GM21390 (cell line): ENCODE measurements around the gene STH.

Experiments used
- ATAC-seq: cut with Tn5 transposase; IDR thresholded peaks from one replicate; pipeline ENCODE4 v1.9.1; 2021; ENCODE audit not compliant: unreplicated experiment

The STH gene

GRCh38 chr17:46025510-46026165 is 26.6 kb downstream of the STH start:
- ATAC-seq, result no peak

GRCh38 chr17:46026166-46027047 is 27.4 kb downstream of the STH start:
- ATAC-seq, result no peak

- ATAC-seq, result no peak
Measured at GRCh38 chr17:46027048-46027975, 28.3 kb downstream of the STH start.

GRCh38 chr17:46027976-46028325 is 28.9 kb downstream of the STH start:
- no peak for ATAC-seq

- no peak for ATAC-seq
Measured at GRCh38 chr17:46028374-46028773, 29.3 kb downstream of the STH start.

GRCh38 chr17:46028981-46029565 is 30.0 kb downstream of the STH start:
- no peak for ATAC-seq

GRCh38 chr17:46029627-46030026 is 30.6 kb downstream of the STH start:
- ATAC-seq, result no peak

- ATAC-seq, result no peak
Measured at GRCh38 chr17:46030752-46031151, 31.7 kb downstream of the STH start.

- ATAC-seq, result no peak
Measured at GRCh38 chr17:46031440-46031839, 32.4 kb downstream of the STH start.

GRCh38 chr17:46031920-46032319 is 32.9 kb downstream of the STH start:
- no peak for ATAC-seq

GRCh38 chr17:46032909-46033308 is 33.9 kb downstream of the STH start:
- ATAC-seq, result no peak

GRCh38 chr17:46033392-46033791 is 34.3 kb downstream of the STH start:
- no peak for ATAC-seq

GRCh38 chr17:46035112-46035818 is 36.2 kb downstream of the STH start:
- ATAC-seq, result no peak

GRCh38 chr17:46036491-46036890 is 37.4 kb downstream of the STH start:
- ATAC-seq, result no peak

- no peak for ATAC-seq
Measured at GRCh38 chr17:46037722-46038255, 38.7 kb downstream of the STH start.

- ATAC-seq, result no peak
Measured at GRCh38 chr17:46038414-46038813, 39.4 kb downstream of the STH start.

GRCh38 chr17:46038937-46039336 is 39.9 kb downstream of the STH start:
- no peak for ATAC-seq

- ATAC-seq, result no peak
Measured at GRCh38 chr17:46039592-46040186, 40.6 kb downstream of the STH start.

- ATAC-seq, result no peak
Measured at GRCh38 chr17:46042246-46042645, 43.2 kb downstream of the STH start.

- no peak for ATAC-seq
Measured at GRCh38 chr17:46042925-46043324, 43.9 kb downstream of the STH start.
